SU-DHL-6 (cell line): ENCODE measurements around the gene RCAN1.

Source experiments
- H2AFZ ChIP-seq: fragments of 200-600 bp; sonication (generic); 2 replicates; pipeline ENCODE4 v1.6.1; 2014; ENCODE audit warnings: low read depth, mild to moderate bottlenecking, moderate library complexity, mixed read lengths, antibody characterized with exemption, low read length; ENCODE audit not compliant: severe bottlenecking
- H3F3A ChIP-seq: fragments of 200-600 bp; shearing (Covaris generic); 2 replicates; pipeline ENCODE4 v1.6.0; 2016; ENCODE audit warnings: antibody characterized with exemption, mild to moderate bottlenecking; ENCODE audit not compliant: insufficient read depth
- H3K27ac ChIP-seq: fragments of 200-600 bp; sonication (generic); 2 replicates; pipeline ENCODE4 v1.5.1; 2016; ENCODE audit warnings: low read depth, mild to moderate bottlenecking, low read length, moderate library complexity, mixed read lengths
- H3K27me3 ChIP-seq: fragments of 200-600 bp; sonication (generic), shearing (Covaris generic); 2 replicates; pipeline ENCODE4 v1.6.0; 2014; ENCODE audit warnings: mild to moderate bottlenecking, low read length
- H3K36me3 ChIP-seq: fragments of 200-600 bp; sonication (generic); 2 replicates; pipeline ENCODE4 v1.6.1; 2014; ENCODE audit warnings: mild to moderate bottlenecking, low read length, mixed read lengths
- H3K4me2 ChIP-seq: fragments of 300-600, 200-600 bp; shearing (Covaris generic), sonication (generic); 2 replicates; pipeline ENCODE4 v1.6.0; 2014; ENCODE audit warnings: low read length, low read depth, mild to moderate bottlenecking; ENCODE audit not compliant: poor library complexity, severe bottlenecking
- H3K4me3 ChIP-seq: fragments of 200-600 bp; sonication (generic); 2 replicates; pipeline ENCODE4 v1.5.1; 2014; ENCODE audit warnings: antibody characterized with exemption, low read length, mild to moderate bottlenecking, mixed read lengths; ENCODE audit not compliant: insufficient read depth, poor library complexity, severe bottlenecking
- H3K79me2 ChIP-seq: fragments of 200-600 bp; sonication (generic); 2 replicates; pipeline ENCODE4 v1.6.1; 2014; ENCODE audit warnings: mild to moderate bottlenecking, low read length, moderate library complexity; ENCODE audit not compliant: insufficient read depth
- H3K9ac ChIP-seq: fragments of 200-600 bp; sonication (generic); 2 replicates; pipeline ENCODE4 v1.7.0; 2014; ENCODE audit warnings: mild to moderate bottlenecking, low read length
- H3K9me2 ChIP-seq: fragments of 200-600 bp; sonication (generic); replicated peaks from 2 replicates; pipeline ENCODE4 v1.6.1; 2014; ENCODE audit warnings: low read length; ENCODE audit not compliant: insufficient read depth
- H3K9me3 ChIP-seq: fragments of 200-600 bp; sonication (generic); 2 replicates; pipeline ENCODE4 v1.6.1; 2014; ENCODE audit warnings: low read length, mixed read lengths; ENCODE audit not compliant: insufficient read depth
- H4K20me1 ChIP-seq: fragments of 200-600 bp; sonication (generic); 2 replicates; pipeline ENCODE4 v1.6.1; 2014; ENCODE audit warnings: low read depth, mild to moderate bottlenecking, antibody characterized with exemption, low read length, moderate library complexity, mixed read lengths
- EZH2phosphoT487 ChIP-seq: fragments of 200-600 bp; sonication (generic), shearing (Covaris generic); conservative IDR thresholded peaks from 2 replicates; pipeline ENCODE4 v1.6.1; 2018; ENCODE audit warnings: mild to moderate bottlenecking, antibody characterized with exemption, low read length, moderate library complexity, mixed read lengths
- TF ChIP-seq, protein P1 (sequence below): fragments of 200-600 bp; sonication (generic); IDR thresholded peaks from one replicate; pipeline ENCODE4 v1.5.1; 2017; ENCODE audit warnings: antibody characterized with exemption, mild to moderate bottlenecking, low read length, moderate library complexity; ENCODE audit not compliant: insufficient read depth, poor library complexity, severe bottlenecking

RCAN1 gene

DNA sequence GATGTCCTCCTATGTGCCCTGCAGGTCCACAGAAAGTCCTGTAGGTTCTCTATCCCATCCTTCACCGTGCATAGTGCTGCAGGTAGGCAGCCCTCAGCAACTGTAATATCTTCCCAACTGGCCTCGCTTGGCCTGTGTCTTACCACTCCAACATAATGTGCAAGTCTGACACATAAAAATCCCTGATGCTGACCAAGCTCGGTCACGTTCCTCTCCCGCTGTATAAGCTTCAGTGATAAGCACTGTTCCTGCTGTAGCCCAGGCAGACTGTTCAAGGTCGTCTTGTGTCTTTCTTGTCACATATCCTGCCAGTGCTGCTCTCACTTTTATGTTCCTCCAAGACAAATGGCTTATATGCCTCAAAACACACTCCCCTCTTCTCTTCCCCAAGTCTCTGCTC lies 83.5 kb downstream of the RCAN1 start:
- no peaks in the 10 kb centered on the region for H3K9me3 ChIP-seq
- H3K4me3 ChIP-seq = no peak overlapping the region
- H3K4me2 ChIP-seq = no peak overlapping the region
- TF ChIP-seq, protein P1, sequence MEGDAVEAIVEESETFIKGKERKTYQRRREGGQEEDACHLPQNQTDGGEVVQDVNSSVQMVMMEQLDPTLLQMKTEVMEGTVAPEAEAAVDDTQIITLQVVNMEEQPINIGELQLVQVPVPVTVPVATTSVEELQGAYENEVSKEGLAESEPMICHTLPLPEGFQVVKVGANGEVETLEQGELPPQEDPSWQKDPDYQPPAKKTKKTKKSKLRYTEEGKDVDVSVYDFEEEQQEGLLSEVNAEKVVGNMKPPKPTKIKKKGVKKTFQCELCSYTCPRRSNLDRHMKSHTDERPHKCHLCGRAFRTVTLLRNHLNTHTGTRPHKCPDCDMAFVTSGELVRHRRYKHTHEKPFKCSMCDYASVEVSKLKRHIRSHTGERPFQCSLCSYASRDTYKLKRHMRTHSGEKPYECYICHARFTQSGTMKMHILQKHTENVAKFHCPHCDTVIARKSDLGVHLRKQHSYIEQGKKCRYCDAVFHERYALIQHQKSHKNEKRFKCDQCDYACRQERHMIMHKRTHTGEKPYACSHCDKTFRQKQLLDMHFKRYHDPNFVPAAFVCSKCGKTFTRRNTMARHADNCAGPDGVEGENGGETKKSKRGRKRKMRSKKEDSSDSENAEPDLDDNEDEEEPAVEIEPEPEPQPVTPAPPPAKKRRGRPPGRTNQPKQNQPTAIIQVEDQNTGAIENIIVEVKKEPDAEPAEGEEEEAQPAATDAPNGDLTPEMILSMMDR = no peak
- TF ChIP-seq EZH2phosphoT487 = no peak
- H3K27me3 ChIP-seq = no peaks in the 10 kb centered on the region
- H3K27ac ChIP-seq = no peak overlapping the region
- H3F3A ChIP-seq = no peaks in the 10 kb centered on the region
- H3K36me3 ChIP-seq = no peaks in the 10 kb centered on the region
- H3K9ac ChIP-seq = no peak overlapping the region
- no peak overlapping the region for H2AFZ ChIP-seq
- no peaks in the 10 kb centered on the region for H4K20me1 ChIP-seq
- no peaks in the 10 kb centered on the region for H3K9me2 ChIP-seq
- H3K79me2 ChIP-seq = no peaks in the 10 kb centered on the region

DNA sequence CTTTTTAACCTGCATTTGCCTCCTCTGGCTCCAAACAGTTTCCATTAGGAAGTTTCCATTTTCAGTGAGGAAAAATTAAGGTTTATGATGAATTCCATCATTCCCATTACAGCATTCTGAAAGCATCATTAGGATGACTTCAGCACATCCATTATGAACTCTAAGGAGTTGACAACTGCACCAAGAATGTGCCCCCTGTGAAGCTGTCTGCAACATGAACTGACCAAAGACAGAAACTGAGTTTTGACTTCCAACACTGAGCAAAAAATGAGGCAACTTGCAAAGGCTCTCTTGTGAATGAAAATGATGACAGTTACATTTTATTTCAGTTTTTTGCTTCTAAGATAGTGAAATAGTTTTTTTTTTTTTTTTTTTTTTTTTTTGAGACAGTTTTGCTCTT lies 84.7 kb downstream of the RCAN1 start:
- Histone ChIP-seq H3K27me3 (no peaks in the 10 kb centered on the region), H3K9ac (no peak overlapping the region), H4K20me1 (no peaks in the 10 kb centered on the region), H3F3A (no peaks in the 10 kb centered on the region), H3K79me2 (no peaks in the 10 kb centered on the region), H2AFZ (no peak overlapping the region), H3K4me2 (no peak overlapping the region), H3K27ac (no peak overlapping the region), H3K4me3 (no peak overlapping the region), H3K9me2 (no peaks in the 10 kb centered on the region), H3K9me3 (no peaks in the 10 kb centered on the region), H3K36me3 (no peaks in the 10 kb centered on the region)
- no peak for TF ChIP-seq EZH2phosphoT487
- TF ChIP-seq, protein P1 = no peak

DNA sequence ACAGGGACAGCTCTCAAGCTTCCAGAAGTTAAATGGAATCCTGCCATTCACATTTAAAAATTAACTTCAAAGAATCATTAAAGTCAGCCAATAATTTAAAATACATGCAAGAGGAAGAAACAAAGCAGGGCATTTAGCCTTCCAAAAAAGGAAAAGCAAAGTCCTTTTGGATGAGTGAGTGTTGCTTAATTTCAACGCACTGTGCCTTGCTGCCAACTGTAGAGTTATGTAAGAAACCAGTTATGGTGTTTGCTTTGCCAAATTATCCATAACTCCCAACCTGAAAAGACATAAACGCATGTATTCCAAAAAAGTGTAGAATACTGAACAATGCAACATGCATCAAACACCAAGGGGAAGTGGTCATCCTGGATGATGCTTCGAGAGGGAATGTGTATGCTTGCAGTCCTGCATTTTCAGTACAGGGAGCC lies 86.8 kb downstream of the RCAN1 start:
- Histone ChIP-seq H4K20me1 (no peaks in the 10 kb centered on the region), H3K79me2 (no peaks in the 10 kb centered on the region), H3K9me2 (no peaks in the 10 kb centered on the region), H3K27ac (no peak overlapping the region), H3K4me3 (no peak overlapping the region), H3K4me2 (no peak overlapping the region), H3F3A (no peaks in the 10 kb centered on the region), H3K27me3 (no peaks in the 10 kb centered on the region), H3K36me3 (no peaks in the 10 kb centered on the region), H2AFZ (no peak overlapping the region), H3K9ac (no peak overlapping the region), H3K9me3 (no peaks in the 10 kb centered on the region)
- TF ChIP-seq, protein P1 = no peak
- no peak for TF ChIP-seq EZH2phosphoT487
